ENCODE results near the gene PVALB.

PVALB gene

DNA sequence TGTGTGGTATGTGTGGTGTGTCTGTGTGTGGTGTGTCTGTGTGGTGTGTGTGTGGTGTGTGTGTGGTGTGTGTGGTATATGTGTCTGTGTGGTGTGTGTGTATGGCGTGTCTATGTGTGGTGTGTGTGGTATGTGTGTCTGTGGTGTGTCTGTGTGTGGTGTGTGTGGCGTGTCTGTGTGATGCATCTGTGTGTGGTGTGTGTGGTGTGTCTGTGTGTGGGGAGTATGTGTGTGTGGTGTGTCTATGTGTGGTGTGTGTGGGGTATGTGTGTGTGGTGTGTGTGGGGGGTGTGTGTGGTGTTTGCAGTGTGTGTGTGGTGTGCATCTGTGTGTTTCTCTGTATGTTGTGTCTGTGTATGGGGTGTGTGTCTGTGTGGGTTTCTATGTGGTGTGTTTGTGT is 7.8 kb upstream of the PVALB start:
- peaks cover 2% of the 10 kb centered on the region for H3K27me3 ChIP-seq (ENCODE audit: insufficient read depth, poor library complexity, severe bottlenecking)
- TF ChIP-seq SPI1 (IDR thresholded peaks at IDR 0.05; ENCODE audit: borderline replicate concordance, low read depth) (no peak), GABPA (IDR thresholded peaks at IDR 0.05; ENCODE audit: low read depth) (no peak), POLR2AphosphoS5 (IDR thresholded peaks at IDR 0.05; ENCODE audit: low read depth) (no peak)
- TF ChIP-seq, protein P1, sequence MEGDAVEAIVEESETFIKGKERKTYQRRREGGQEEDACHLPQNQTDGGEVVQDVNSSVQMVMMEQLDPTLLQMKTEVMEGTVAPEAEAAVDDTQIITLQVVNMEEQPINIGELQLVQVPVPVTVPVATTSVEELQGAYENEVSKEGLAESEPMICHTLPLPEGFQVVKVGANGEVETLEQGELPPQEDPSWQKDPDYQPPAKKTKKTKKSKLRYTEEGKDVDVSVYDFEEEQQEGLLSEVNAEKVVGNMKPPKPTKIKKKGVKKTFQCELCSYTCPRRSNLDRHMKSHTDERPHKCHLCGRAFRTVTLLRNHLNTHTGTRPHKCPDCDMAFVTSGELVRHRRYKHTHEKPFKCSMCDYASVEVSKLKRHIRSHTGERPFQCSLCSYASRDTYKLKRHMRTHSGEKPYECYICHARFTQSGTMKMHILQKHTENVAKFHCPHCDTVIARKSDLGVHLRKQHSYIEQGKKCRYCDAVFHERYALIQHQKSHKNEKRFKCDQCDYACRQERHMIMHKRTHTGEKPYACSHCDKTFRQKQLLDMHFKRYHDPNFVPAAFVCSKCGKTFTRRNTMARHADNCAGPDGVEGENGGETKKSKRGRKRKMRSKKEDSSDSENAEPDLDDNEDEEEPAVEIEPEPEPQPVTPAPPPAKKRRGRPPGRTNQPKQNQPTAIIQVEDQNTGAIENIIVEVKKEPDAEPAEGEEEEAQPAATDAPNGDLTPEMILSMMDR (IDR thresholded peaks at IDR 0.05; ENCODE audit: insufficient read depth, low read length): no peak
- TF ChIP-seq, protein P2, sequence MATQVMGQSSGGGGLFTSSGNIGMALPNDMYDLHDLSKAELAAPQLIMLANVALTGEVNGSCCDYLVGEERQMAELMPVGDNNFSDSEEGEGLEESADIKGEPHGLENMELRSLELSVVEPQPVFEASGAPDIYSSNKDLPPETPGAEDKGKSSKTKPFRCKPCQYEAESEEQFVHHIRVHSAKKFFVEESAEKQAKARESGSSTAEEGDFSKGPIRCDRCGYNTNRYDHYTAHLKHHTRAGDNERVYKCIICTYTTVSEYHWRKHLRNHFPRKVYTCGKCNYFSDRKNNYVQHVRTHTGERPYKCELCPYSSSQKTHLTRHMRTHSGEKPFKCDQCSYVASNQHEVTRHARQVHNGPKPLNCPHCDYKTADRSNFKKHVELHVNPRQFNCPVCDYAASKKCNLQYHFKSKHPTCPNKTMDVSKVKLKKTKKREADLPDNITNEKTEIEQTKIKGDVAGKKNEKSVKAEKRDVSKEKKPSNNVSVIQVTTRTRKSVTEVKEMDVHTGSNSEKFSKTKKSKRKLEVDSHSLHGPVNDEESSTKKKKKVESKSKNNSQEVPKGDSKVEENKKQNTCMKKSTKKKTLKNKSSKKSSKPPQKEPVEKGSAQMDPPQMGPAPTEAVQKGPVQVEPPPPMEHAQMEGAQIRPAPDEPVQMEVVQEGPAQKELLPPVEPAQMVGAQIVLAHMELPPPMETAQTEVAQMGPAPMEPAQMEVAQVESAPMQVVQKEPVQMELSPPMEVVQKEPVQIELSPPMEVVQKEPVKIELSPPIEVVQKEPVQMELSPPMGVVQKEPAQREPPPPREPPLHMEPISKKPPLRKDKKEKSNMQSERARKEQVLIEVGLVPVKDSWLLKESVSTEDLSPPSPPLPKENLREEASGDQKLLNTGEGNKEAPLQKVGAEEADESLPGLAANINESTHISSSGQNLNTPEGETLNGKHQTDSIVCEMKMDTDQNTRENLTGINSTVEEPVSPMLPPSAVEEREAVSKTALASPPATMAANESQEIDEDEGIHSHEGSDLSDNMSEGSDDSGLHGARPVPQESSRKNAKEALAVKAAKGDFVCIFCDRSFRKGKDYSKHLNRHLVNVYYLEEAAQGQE (IDR thresholded peaks at IDR 0.05; ENCODE audit: insufficient replicate concordance, low read depth): no peak
- no peak overlapping the region for H3K27ac ChIP-seq (replicated peaks)
- no peak overlapping the region for H3K4me3 ChIP-seq (replicated peaks; ENCODE audit: insufficient read depth, low read length)
- no peak for DNase-seq (ENCODE audit: low read depth in 1 of 2, low spot score in 1 of 2)

GRCh38 chr22:36823186-36823839 is 6.5 kb upstream of the PVALB start:
- DNase-seq (ENCODE audit: low read depth in 1 of 2, low spot score in 1 of 2): no peak
- no peak for TF ChIP-seq SPI1 (IDR thresholded peaks at IDR 0.05; ENCODE audit: borderline replicate concordance, low read depth)
- no peak for TF ChIP-seq POLR2AphosphoS5 (IDR thresholded peaks at IDR 0.05; ENCODE audit: low read depth)
- TF ChIP-seq, protein P2 (IDR thresholded peaks at IDR 0.05; ENCODE audit: insufficient replicate concordance, low read depth): no peak
- TF ChIP-seq, protein P1 (IDR thresholded peaks at IDR 0.05; ENCODE audit: insufficient read depth, low read length): no peak
- TF ChIP-seq GABPA (IDR thresholded peaks at IDR 0.05; ENCODE audit: low read depth): no peak

GRCh38 chr22:36822581-36822980 is 5.7 kb upstream of the PVALB start:
- TF ChIP-seq, protein P1 (IDR thresholded peaks at IDR 0.05; ENCODE audit: insufficient read depth, low read length): no peak
- TF ChIP-seq GABPA (IDR thresholded peaks at IDR 0.05; ENCODE audit: low read depth): no peak
- TF ChIP-seq POLR2AphosphoS5 (IDR thresholded peaks at IDR 0.05; ENCODE audit: low read depth): no peak
- TF ChIP-seq, protein P2 (IDR thresholded peaks at IDR 0.05; ENCODE audit: insufficient replicate concordance, low read depth): no peak
- TF ChIP-seq SPI1 (IDR thresholded peaks at IDR 0.05; ENCODE audit: borderline replicate concordance, low read depth): no peak
- Histone ChIP-seq H3K27ac (replicated peaks) (no peak overlapping the region), H3K4me3 (replicated peaks; ENCODE audit: insufficient read depth, low read length) (no peak overlapping the region), H3K27me3 (ENCODE audit: insufficient read depth, poor library complexity, severe bottlenecking) (peaks cover 20% of the 10 kb centered on the region)
- no peak for DNase-seq (ENCODE audit: low read depth in 1 of 2, low spot score in 1 of 2)

More at GRCh38 chr22:36823186-36823839, 6.5 kb upstream of the PVALB start:
- no peak overlapping the region for H3K4me3 ChIP-seq (replicated peaks; ENCODE audit: insufficient read depth, low read length)
- peaks cover 15% of the 10 kb centered on the region for H3K27me3 ChIP-seq (ENCODE audit: insufficient read depth, poor library complexity, severe bottlenecking)
- H3K27ac ChIP-seq (replicated peaks): no peak overlapping the region

Measured in HL-60 (cell line).